ENCODE results near the gene KLHL29. TPM values are rescaled to one million over a fixed set of nuclear protein-coding genes. Genes with fewer than 3 reads are reported as not detected.

Gene KLHL29
- total RNA-seq, 1 experiment from 2014 or later, result 6.4 TPM

- DNase-seq (ENCODE audit: low read depth, low spot score), result no peak
- in situ Hi-C loops (cut with HindIII; ENCODE audit: low pct_unique_long_range_greater_than_20kb, low sequenced_read_pairs), result no loop called here
Observed at GRCh38 chr2:23745726-23746105, 360.7 kb downstream of the KLHL29 start.

DNA sequence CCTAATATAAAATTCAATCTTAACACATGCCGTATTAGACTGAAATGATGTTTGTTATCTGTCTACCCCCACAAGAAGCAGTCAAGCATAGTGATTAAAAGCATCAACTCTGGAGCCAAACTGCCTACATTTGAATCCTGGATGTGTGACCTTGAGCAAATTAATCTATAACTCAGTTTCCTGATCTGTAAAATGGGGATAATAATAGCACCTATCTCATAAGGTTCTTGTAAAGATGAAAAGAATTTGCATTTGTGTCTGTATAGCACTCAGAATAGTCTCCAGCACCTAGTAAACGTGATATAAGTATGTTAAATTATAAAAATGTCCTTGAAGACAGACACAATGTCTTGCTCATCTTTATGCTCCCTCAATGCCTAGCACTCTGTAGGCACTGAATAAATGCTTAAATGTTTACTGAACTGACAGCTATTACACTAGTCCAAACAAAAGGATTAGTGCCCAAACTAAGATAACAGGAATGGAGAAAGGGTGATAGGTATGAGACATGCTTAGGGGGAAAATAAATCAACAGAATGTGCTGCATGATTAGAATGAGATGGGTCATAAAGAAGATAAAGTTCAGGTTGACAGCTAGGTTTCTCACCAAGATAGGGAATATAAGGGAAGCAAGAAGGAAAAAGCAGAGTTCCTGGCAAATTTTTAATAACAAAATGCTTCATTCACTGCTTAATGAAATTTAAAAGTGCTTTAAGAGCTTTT, 361.3 kb downstream of the KLHL29 start:
- DNase-seq (ENCODE audit: low read depth, low spot score), result no peak
- in situ Hi-C loops (cut with HindIII; ENCODE audit: low pct_unique_long_range_greater_than_20kb, low sequenced_read_pairs), result no loop called here

GRCh38 chr2:23751747-23752265, 366.8 kb downstream of the KLHL29 start:
- no peak for DNase-seq (ENCODE audit: low read depth, low spot score)
- in situ Hi-C loops (cut with HindIII; ENCODE audit: low pct_unique_long_range_greater_than_20kb, low sequenced_read_pairs), result no loop called here

DNA sequence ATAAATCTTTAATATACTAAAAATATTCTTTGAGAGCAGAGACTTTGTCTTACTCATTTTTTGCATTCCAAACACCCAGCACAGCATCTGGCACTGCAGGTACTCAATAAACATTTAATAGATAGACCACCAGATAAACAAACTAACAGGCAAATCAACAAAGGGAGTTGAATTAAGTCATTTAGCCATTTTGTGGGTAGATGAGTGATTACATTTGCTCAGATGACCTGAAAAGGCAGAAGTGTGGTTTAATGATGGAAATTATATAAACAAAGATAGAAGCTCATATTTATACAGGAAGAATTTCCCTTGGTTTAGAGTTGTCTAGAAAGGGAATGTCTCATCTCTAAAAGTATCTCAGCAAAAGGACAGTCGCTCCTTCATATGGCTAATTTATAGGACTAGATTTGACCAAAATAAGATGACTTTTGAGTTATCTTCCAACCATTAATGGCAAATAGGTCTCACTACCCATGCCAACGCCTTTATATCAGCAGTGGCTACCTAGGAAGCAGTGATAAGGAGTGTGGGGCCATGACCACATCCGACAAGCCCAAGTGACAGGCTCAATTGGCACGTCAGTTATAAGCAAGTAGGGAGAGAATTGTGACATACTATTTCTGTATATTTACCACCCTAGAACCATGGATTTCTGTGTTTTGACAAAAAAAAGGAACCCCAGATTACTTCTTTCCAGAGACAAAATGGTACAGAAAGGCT, 368.5 kb downstream of the KLHL29 start:
- no peak for DNase-seq (ENCODE audit: low read depth, low spot score)
- in situ Hi-C loops (cut with HindIII; ENCODE audit: low pct_unique_long_range_greater_than_20kb, low sequenced_read_pairs), result no loop called here

DNA sequence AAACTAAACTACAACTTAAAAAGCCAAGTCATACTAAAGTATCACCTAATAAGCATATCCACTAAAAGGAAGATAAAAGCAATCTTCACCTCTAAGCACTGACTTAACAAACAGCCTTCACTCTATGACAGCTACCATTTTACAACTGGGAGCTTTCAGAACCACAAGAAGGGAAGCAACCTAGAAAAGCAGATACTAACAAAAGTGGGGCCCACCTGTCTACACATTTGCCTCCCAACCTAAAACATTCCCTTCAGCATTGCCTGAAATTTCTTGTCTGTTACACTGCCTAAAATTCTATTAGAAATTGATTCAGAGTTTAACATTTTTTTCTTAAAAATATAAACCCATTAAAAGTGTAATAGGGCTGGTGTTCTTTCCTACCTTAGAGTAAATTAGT, 370.0 kb downstream of the KLHL29 start:
- in situ Hi-C loops (cut with HindIII; ENCODE audit: low pct_unique_long_range_greater_than_20kb, low sequenced_read_pairs), result no loop called here
- DNase-seq (ENCODE audit: low read depth, low spot score), result no peak

DNA sequence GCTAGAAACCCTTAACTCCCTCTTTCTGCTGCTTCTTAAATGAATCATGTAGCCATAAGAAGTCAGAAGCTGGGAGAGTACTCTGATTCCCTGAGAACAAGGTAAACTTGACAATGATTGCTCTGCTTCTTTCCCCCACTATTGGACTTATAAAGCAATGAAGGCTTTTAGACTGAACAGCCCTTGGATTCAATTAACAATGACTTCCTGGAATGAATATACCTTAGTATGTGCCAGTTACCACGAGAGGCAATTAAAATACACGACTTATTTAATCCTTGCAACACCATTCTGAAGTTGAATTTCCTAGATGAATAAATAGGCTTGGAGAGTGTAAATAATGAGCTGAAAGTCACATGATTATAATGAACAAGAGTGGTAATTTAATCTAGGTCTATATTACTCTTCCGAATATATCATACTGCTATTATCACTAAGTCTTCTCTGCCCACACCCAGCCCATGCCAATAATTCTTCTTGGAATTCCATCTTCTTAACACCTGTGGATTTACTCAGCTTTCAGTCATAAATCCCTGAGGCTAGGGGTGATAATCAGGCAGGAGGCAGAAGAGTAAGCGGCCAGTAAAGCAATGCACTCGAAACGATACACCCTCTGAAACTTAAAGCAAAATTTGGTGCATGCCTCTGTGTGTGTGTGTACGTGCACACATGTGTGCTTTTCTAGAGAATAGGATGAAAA, 371.8 kb downstream of the KLHL29 start:
- in situ Hi-C loops (cut with HindIII; ENCODE audit: low pct_unique_long_range_greater_than_20kb, low sequenced_read_pairs), result no loop called here

GRCh38 chr2:23757686-23758433, 372.9 kb downstream of the KLHL29 start:
- in situ Hi-C loops (cut with HindIII; ENCODE audit: low pct_unique_long_range_greater_than_20kb, low sequenced_read_pairs), result no loop called here
- peak; percentile 43 for DNase-seq (ENCODE audit: low read depth, low spot score)

More for the DNA sequence above, 371.8 kb downstream of the KLHL29 start:
- DNase-seq (ENCODE audit: low read depth, low spot score), result no peak

All from SK-MEL-5 (cell line).